Stimulated activated CD8-positive, alpha-beta memory T cell treated with anti-CD3 and anti-CD28 coated beads, Interleukin-7, amount 100 ng/mL, for 1 hour (primary cell): ENCODE results near the gene VANGL2.

Experiments
- DNase-seq, 2 donors: peaks; one replicate each; pipeline ENCODE4 v3.0.0-alpha.2; 2020; ENCODE audit warnings: low read depth in 2 of 2

Gene VANGL2

GRCh38 chr1:160400223-160400645 lies at the start of gene VANGL2:
TSS of gene VANGL2 (plus strand) at chr1:160400564. CDS start at chr1:160415838, 15,274 bp downstream.
- DNase-seq, result no peak

- DNase-seq, result no peak
Measured at GRCh38 chr1:160351629-160352028, 48.7 kb upstream of the VANGL2 start.

- no peak for DNase-seq
Measured at GRCh38 chr1:160352555-160352954, 47.8 kb upstream of the VANGL2 start.

GRCh38 chr1:160353223-160353622 lies 47.1 kb upstream of the VANGL2 start:
- DNase-seq, result no peak

- DNase-seq, result no peak
Measured at GRCh38 chr1:160354388-160354985, 45.9 kb upstream of the VANGL2 start.

GRCh38 chr1:160357286-160358002 lies 42.9 kb upstream of the VANGL2 start:
- DNase-seq, result no peak

- DNase-seq, result no peak
Measured at GRCh38 chr1:160358073-160358472, 42.3 kb upstream of the VANGL2 start.

GRCh38 chr1:160359559-160360226 lies 40.7 kb upstream of the VANGL2 start:
- no peak for DNase-seq

- DNase-seq, result no peak
Measured at GRCh38 chr1:160360227-160360695, 40.1 kb upstream of the VANGL2 start.

GRCh38 chr1:160361199-160361598 lies 39.2 kb upstream of the VANGL2 start:
- DNase-seq, result no peak

GRCh38 chr1:160361814-160362167 lies 38.6 kb upstream of the VANGL2 start:
- no peak for DNase-seq

- DNase-seq, result no peak
Measured at GRCh38 chr1:160362168-160362957, 38.0 kb upstream of the VANGL2 start.

- no peak for DNase-seq
Measured at GRCh38 chr1:160363010-160363409, 37.4 kb upstream of the VANGL2 start.

GRCh38 chr1:160363951-160364735 lies 36.2 kb upstream of the VANGL2 start:
- DNase-seq, result no peak

- no peak for DNase-seq
Measured at GRCh38 chr1:160365325-160365724, 35.0 kb upstream of the VANGL2 start.

GRCh38 chr1:160366731-160367515 lies 33.4 kb upstream of the VANGL2 start, which contains the start of gene NHLH1:
TSS of gene NHLH1 (plus strand) at chr1:160367071. CDS start at chr1:160370732, 3,661 bp downstream.
- no peak for DNase-seq

- no peak for DNase-seq
Measured at GRCh38 chr1:160367516-160367900, 32.9 kb upstream of the VANGL2 start.

- no peak for DNase-seq
Measured at GRCh38 chr1:160367934-160368923, 32.1 kb upstream of the VANGL2 start.

- no peak for DNase-seq
Measured at GRCh38 chr1:160369087-160369486, 31.3 kb upstream of the VANGL2 start.
